HG02678 (cell line): ENCODE data around the gene HEXA.
A peak's percentile ranks its signal among the peaks of the same experiment; 100 is the strongest.

Source experiments
- ATAC-seq: cut with Tn5 transposase; IDR thresholded peaks from one replicate; pipeline ENCODE4 v1.9.1; 2021; ENCODE audit warnings: mild to moderate bottlenecking, moderate library complexity; ENCODE audit not compliant: unreplicated experiment

Gene HEXA

GRCh38 chr15:72323752-72324151, 52.1 kb downstream of the HEXA start:
- ATAC-seq, result no peak

GRCh38 chr15:72319985-72320671, 55.7 kb downstream of the HEXA start, which contains the start of gene CELF6:
TSS of gene CELF6 (minus strand) at chr15:72320157. CDS start at chr15:72319874, 283 bp downstream.
- ATAC-seq, result peak; percentile 72

- peak; percentile 42 for ATAC-seq
Observed at GRCh38 chr15:72319360-72319984, 56.3 kb downstream of the HEXA start.

- no peak for ATAC-seq
Observed at GRCh38 chr15:72318408-72318942, 57.3 kb downstream of the HEXA start.

GRCh38 chr15:72315706-72316370, 60.0 kb downstream of the HEXA start:
- ATAC-seq, result no peak

- ATAC-seq, result no peak
Observed at GRCh38 chr15:72313881-72314280, 61.9 kb downstream of the HEXA start.

- no peak for ATAC-seq
Observed at GRCh38 chr15:72313448-72313840, 62.4 kb downstream of the HEXA start.

- ATAC-seq, result peak; percentile 67
Observed at GRCh38 chr15:72312605-72313447, 63.0 kb downstream of the HEXA start.

- ATAC-seq, result no peak
Observed at GRCh38 chr15:72307026-72307425, 68.8 kb downstream of the HEXA start.

- ATAC-seq, result no peak
Observed at GRCh38 chr15:72306211-72306785, 69.5 kb downstream of the HEXA start.

GRCh38 chr15:72304596-72304995, 71.2 kb downstream of the HEXA start:
- ATAC-seq, result no peak

GRCh38 chr15:72302955-72303354, 72.9 kb downstream of the HEXA start:
- ATAC-seq, result no peak
